Endothelial cell of umbilical vein (primary cell): ENCODE data around the gene KRT86. TPM values are rescaled to one million over a fixed set of nuclear protein-coding genes. Genes with fewer than 3 reads are reported as not detected.

Source experiments
- Bru-seq: library from RNA; stranded (reverse); fragments of 400-500 nt; gene quantifications from one replicate; lab custom pipeline; 2021; lab: Mats Ljungman, UMichigan
- BruChase-seq, 2 experiments: library from RNA; stranded (reverse); fragments of 400-500 nt; gene quantifications; one replicate each; lab custom pipeline; 2021; lab: Mats Ljungman, UMichigan
- BruUV-seq: library from RNA; stranded (reverse); fragments of 400-500 nt; replicated peaks from 2 replicates; lab custom pipeline; 2021; lab: Mats Ljungman, UMichigan
- CTCF ChIA-PET: fragments of 300-600, 350-600 bp; sonication (Branson Sonifier 250); formaldehyde crosslinking; loops from one replicate; lab custom pipeline; 2021; ENCODE audit warnings: antibody characterized with exemption, inconsistent platforms; lab: Charles Lee
- POLR2A ChIA-PET: fragments of 300-600, 350-600 bp; sonication (Branson Sonifier 250); formaldehyde crosslinking; loops from one replicate; lab custom pipeline; 2021; ENCODE audit warnings: antibody characterized with exemption, inconsistent platforms; lab: Charles Lee
- DNase-seq: peaks from one replicate; pipeline ENCODE4 v3.0.0-alpha.2; 2011; ENCODE audit warnings: low read depth, low spot score
- FAIRE-seq: peaks from 2 replicates; lab custom pipeline; 2011; peaks lifted over from hg19 to GRCh38; lab: Jason Lieb, UNC
- H2AFZ ChIP-seq: 2 replicates; pipeline ENCODE4 v1.6.0; 2012; ENCODE audit warnings: low read depth, low read length, control low read depth, inconsistent platforms
- H3K27ac ChIP-seq: 2 replicates; pipeline ENCODE4 v1.5.1; 2011; ENCODE audit warnings: low read depth, mild to moderate bottlenecking, control low read depth, low read length, moderate library complexity; ENCODE audit not compliant: insufficient read depth
- H3K27me3 ChIP-seq, 2 experiments: 2 replicates each; pipeline versions ENCODE4 v1.6.0 to v1.6.1; 2011; ENCODE audit warnings: low read length in 2 of 2, mixed read lengths in 1 of 2; ENCODE audit not compliant: control insufficient read depth in 2 of 2, insufficient read depth in 2 of 2
- H3K36me3 ChIP-seq, 2 experiments: 2 replicates in 1 of 2; 3 replicates in 1 of 2; pipeline ENCODE4 v1.5.1; 2011; ENCODE audit warnings: low read length in 2 of 2, mild to moderate bottlenecking in 1 of 2, moderate library complexity in 1 of 2; ENCODE audit not compliant: control insufficient read depth in 2 of 2, insufficient read depth in 2 of 2; ENCODE audit errors: extremely low read depth in 1 of 2
- H3K4me1 ChIP-seq: 3 replicates; pipeline ENCODE4 v1.5.1; 2011; ENCODE audit warnings: mild to moderate bottlenecking, low read length; ENCODE audit not compliant: control insufficient read depth, insufficient read depth; ENCODE audit errors: extremely low read depth
- H3K4me2 ChIP-seq: 2 replicates; pipeline ENCODE4 v1.6.1; 2011; ENCODE audit warnings: low read length, control low read depth, mixed read lengths; ENCODE audit not compliant: insufficient read depth
- H3K4me3 ChIP-seq, 3 experiments: fragments of 200-600 bp in 1 of 3; sonication (generic), shearing (Covaris generic) in 1 of 3; replicated peaks in 1 of 3; 2 replicates each; pipeline ENCODE4 v1.5.1; 2011 to 2016; ENCODE audit warnings: control low read depth in 3 of 3, low read length in 3 of 3, mild to moderate bottlenecking in 2 of 3, inconsistent platforms in 1 of 3, low read depth in 1 of 3, moderate library complexity in 1 of 3; ENCODE audit not compliant: insufficient read depth in 1 of 3
- H3K79me2 ChIP-seq: 2 replicates; pipeline ENCODE4 v1.6.0; 2012; ENCODE audit warnings: low read length, inconsistent platforms; ENCODE audit not compliant: control insufficient read depth, insufficient read depth
- H3K9ac ChIP-seq: replicated peaks from 2 replicates; pipeline ENCODE3; 2011; ENCODE audit warnings: low read length, control low read depth; ENCODE audit not compliant: insufficient read depth; ENCODE audit errors: extremely low read depth
- H3K9me1 ChIP-seq: replicated peaks from 3 replicates; pipeline ENCODE4 v1.6.0; 2011; ENCODE audit warnings: mild to moderate bottlenecking, low read length; ENCODE audit not compliant: control insufficient read depth, insufficient read depth; ENCODE audit errors: extremely low read depth
- H3K9me3 ChIP-seq: replicated peaks from 2 replicates; pipeline ENCODE4 v1.5.1; 2012; ENCODE audit warnings: low read length, inconsistent platforms; ENCODE audit not compliant: control insufficient read depth, insufficient read depth
- H4K20me1 ChIP-seq: replicated peaks from 2 replicates; pipeline ENCODE3; 2011; ENCODE audit warnings: mild to moderate bottlenecking, low read length; ENCODE audit not compliant: control insufficient read depth, insufficient read depth; ENCODE audit errors: extremely low read depth
- CTCF ChIP-seq, 2 donors: IDR thresholded peaks; 1 replicate in 1 of 2; 2 replicates in 1 of 2; pipeline ENCODE4 v1.5.1; 2011; ENCODE audit warnings: low read length in 2 of 2, mild to moderate bottlenecking in 2 of 2, moderate library complexity in 2 of 2, control low read depth in 1 of 2, inconsistent platforms in 1 of 2, low read depth in 1 of 2; ENCODE audit not compliant: insufficient read depth in 1 of 2; ENCODE audit errors: extremely low read depth in 1 of 2
- EZH2 ChIP-seq: IDR thresholded peaks from 2 replicates; pipeline ENCODE4 v1.6.1; 2012; ENCODE audit warnings: borderline replicate concordance, low read depth, mild to moderate bottlenecking, moderate library complexity, low read length, inconsistent platforms; ENCODE audit not compliant: severe bottlenecking
- JUN ChIP-seq: IDR thresholded peaks from 2 replicates; pipeline ENCODE4 v1.6.1; 2011; ENCODE audit warnings: borderline replicate concordance, low read depth; ENCODE audit not compliant: insufficient read length, insufficient read depth
- MAX ChIP-seq: IDR thresholded peaks from 2 replicates; pipeline ENCODE4 v1.6.1; 2011; ENCODE audit not compliant: insufficient read depth, insufficient read length
- MYC ChIP-seq: IDR thresholded peaks from one replicate; pipeline ENCODE4 v1.6.1; 2011; ENCODE audit warnings: mild to moderate bottlenecking, low read depth, low read length
- dilution Hi-C: fragments of 300-500 bp; cut with MboI; formaldehyde crosslinking; loops from one replicate; pipeline ENCODE4 v1.15.0; 2019; ENCODE audit warnings: low sequenced_read_pairs; ENCODE audit not compliant: extremely low pct_ligation_motif_present
- intact Hi-C: fragments of 100-400 bp; cut with micrococcal nuclease; formaldehyde crosslinking; loops from one replicate; pipeline ENCODE4 v1.10.0; 2022
- long read RNA-seq: library from polyadenylated mRNA; stranded (forward); transcript quantifications from one replicate; pipeline ENCODE4 v2.0.0, GENCODE V29; 2021
- polyA minus RNA-seq, 3 experiments: library from RNA; depleted of rRNA, polyadenylated mRNA; stranded (reverse); fragments of >200 nt; gene quantifications; 1 replicate in 1 of 3; 2 replicates in 2 of 3; pipeline ENCODE4 v1.2.3, GENCODE V29; 2011
- polyA plus RNA-seq, 4 experiments: library from polyadenylated mRNA; depleted of rRNA in 3 of 4; stranded (reverse) in 3 of 4; unstranded in 1 of 4; fragments of >200 nt; gene quantifications; 2 replicates each; pipeline versions ENCODE4 v1.2.1 to v1.2.3, GENCODE V29; 2011 to 2012; ENCODE audit warnings: missing spikeins in 1 of 4
- total RNA-seq: library from RNA; stranded (reverse); gene quantifications from 2 replicates; pipeline ENCODE4 v1.2.3, GENCODE V29; 2021

KRT86 gene
- total RNA-seq (not detected in 2 replicates), polyA plus RNA-seq (not detected in 2 replicates), polyA minus RNA-seq (not detected in 2 replicates), Bru-seq, nascent RNA (percentile 3 among the genes with signal in this experiment), BruChase-seq, experiment 1, labeled RNA remaining after a 6-hour chase (percentile 11 among the genes with signal in this experiment), BruChase-seq, experiment 2, labeled RNA remaining after a 2-hour chase (percentile 8 among the genes with signal in this experiment)
- not detected in 2 replicates for polyA plus RNA-seq (2011; cell fraction: cytosol; rRNA removed)
- polyA plus RNA-seq (2011; cell fraction: nucleus; rRNA removed), result 0.06 TPM in 1 of 2 replicates, not detected in the other
- not detected in 2 replicates for polyA plus RNA-seq (2012)
- 1.2 TPM for polyA minus RNA-seq (2011; cell fraction: cytosol; rRNA and poly(A)+ RNA removed)
- polyA minus RNA-seq (2011; cell fraction: nucleus; rRNA and poly(A)+ RNA removed), result not detected in 2 replicates
- long read RNA-seq, result 0 reads

- Histone ChIP-seq H3K9me3 (no peaks in the 10 kb centered on the region), H2AFZ (no peak within 1 kb of the TSS), H3K4me3 (no peak within 1 kb of the TSS), H3K4me2 (no peak within 1 kb of the TSS), H3K9ac (no peak within 1 kb of the TSS), H3K9me1 (no peaks in the 10 kb centered on the region), H3K27ac (no peak within 1 kb of the TSS), H3K27me3 (peaks cover 16 to 23% of the 10 kb centered on the region in 2 experiments), H4K20me1 (no peaks in the 10 kb centered on the region), H3K4me1 (peaks cover 3% of the 10 kb centered on the region), H3K79me2 (no peaks in the 10 kb centered on the region), H3K36me3 (no peaks in the 10 kb centered on the region)
- ChIA-PET CTCF (interaction anchor here (1.8 kb wide), 1 partner anchor 53 kb away, joined by 6 read pairs; no protein-coding TSS in a partner anchor), POLR2A (no interaction called here)
- DNase-seq (no peak), FAIRE-seq (no peak)
- no TSS peak for BruUV-seq
- dilution Hi-C loops (no loop called here), intact Hi-C loops (no loop called here)
- no peak for TF ChIP-seq JUN
- TF ChIP-seq EZH2, result no peak
- TF ChIP-seq CTCF (IDR thresholded peaks at IDR 0.05; ENCODE audit: extremely low read depth in 1 of 2, insufficient read depth in 1 of 2, low read depth in 1 of 2, low read length in 2 of 2), result no peak
- TF ChIP-seq MAX, result no peak
- TF ChIP-seq MYC, result no peak
Observed at GRCh38 chr12:52274521-52275120, at the start of gene KRT86. Gene KRT86, plus strand, starts transcription at chr12:52274645. Its CDS starts 27,272 bp downstream, at chr12:52301917.
